OCI-LY7 (cell line): ENCODE results near the gene SGMS2. TPM values are rescaled to one million over a fixed set of nuclear protein-coding genes. Genes with fewer than 3 reads are reported as not detected.

Source experiments
- BruUV-seq: library from RNA; stranded (reverse); fragments of 400-500 nt; replicated peaks from 2 replicates; lab custom pipeline; 2021; lab: Mats Ljungman, UMichigan
- CTCF ChIA-PET: fragments of 300-600 bp; sonication (Branson Sonifier 250); formaldehyde crosslinking; loops from one replicate; lab custom pipeline; 2022; ENCODE audit warnings: antibody characterized with exemption; ENCODE audit not compliant: unreplicated experiment; lab: Charles Lee
- POLR2A ChIA-PET: fragments of 300-600 bp; sonication (Branson Sonifier 250); formaldehyde crosslinking; loops from one replicate; lab custom pipeline; 2022; ENCODE audit warnings: antibody characterized with exemption; lab: Charles Lee
- DNase-seq: peaks from one replicate; pipeline ENCODE4 v3.0.0-alpha.2; 2015; ENCODE audit warnings: low spot score
- H2AFZ ChIP-seq: fragments of 200-600 bp; sonication (generic), shearing (Covaris generic); 2 replicates; pipeline ENCODE4 v1.6.1; 2014; ENCODE audit warnings: mild to moderate bottlenecking, antibody characterized with exemption, low read length, moderate library complexity
- H3K27ac ChIP-seq: fragments of 200-600 bp; sonication (generic); 2 replicates; pipeline ENCODE4 v1.5.1; 2014; ENCODE audit warnings: mixed run types, low read depth, mild to moderate bottlenecking, moderate library complexity, low read length, inconsistent platforms; ENCODE audit not compliant: poor library complexity, severe bottlenecking
- H3K36me3 ChIP-seq: fragments of 200-600 bp; sonication (generic); 2 replicates; pipeline ENCODE4 v1.6.1; 2014; ENCODE audit warnings: mild to moderate bottlenecking, antibody characterized with exemption, low read length, moderate library complexity, mixed read lengths; ENCODE audit not compliant: insufficient read depth
- H3K4me1 ChIP-seq: fragments of 200-600 bp; sonication (generic); 2 replicates; pipeline ENCODE4 v1.5.1; 2014; ENCODE audit warnings: mild to moderate bottlenecking, low read length; ENCODE audit not compliant: insufficient read depth, poor library complexity, severe bottlenecking
- H3K4me2 ChIP-seq: fragments of 200-600 bp; sonication (generic); 2 replicates; pipeline ENCODE4 v1.6.1; 2014; ENCODE audit warnings: mild to moderate bottlenecking, low read length
- H3K4me3 ChIP-seq: fragments of 200-600 bp; sonication (generic); 2 replicates; pipeline ENCODE4 v1.5.1; 2014; ENCODE audit warnings: mild to moderate bottlenecking, low read depth, low read length; ENCODE audit not compliant: poor library complexity, severe bottlenecking
- H3K79me2 ChIP-seq: fragments of 200-600 bp; sonication (generic); 2 replicates; pipeline ENCODE4 v1.6.1; 2016; ENCODE audit warnings: low read depth, mild to moderate bottlenecking, low read length, moderate library complexity, mixed read lengths; ENCODE audit not compliant: insufficient read depth
- H3K9me2 ChIP-seq: fragments of 200-600 bp; sonication (generic); 2 replicates; pipeline ENCODE4 v1.6.1; 2016; ENCODE audit warnings: mild to moderate bottlenecking, low read length, mixed read lengths; ENCODE audit not compliant: insufficient read depth
- H3K9me3 ChIP-seq: fragments of 200-600 bp; sonication (generic); 2 replicates; pipeline ENCODE4 v1.6.1; 2014; ENCODE audit warnings: mild to moderate bottlenecking, mixed run types, low read length, mixed read lengths
- H4K20me1 ChIP-seq: fragments of 200-600 bp; sonication (generic); 2 replicates; pipeline ENCODE4 v1.6.1; 2014; ENCODE audit warnings: mild to moderate bottlenecking, antibody characterized with exemption, low read length, moderate library complexity, mixed read lengths; ENCODE audit not compliant: insufficient read depth
- CTCF ChIP-seq: fragments of 200-600 bp; sonication (generic); conservative IDR thresholded peaks from 2 replicates; pipeline ENCODE4 v1.5.1; 2014; ENCODE audit warnings: mild to moderate bottlenecking, antibody characterized with exemption, low read length, moderate library complexity, mixed read lengths
- EZH2phosphoT487 ChIP-seq: fragments of 200-600 bp; sonication (generic); IDR thresholded peaks from 2 replicates; pipeline ENCODE4 v1.6.1; 2018; ENCODE audit warnings: low read depth, borderline replicate concordance, mild to moderate bottlenecking, mixed run types, antibody characterized with exemption, low read length, moderate library complexity, mixed read lengths
- intact Hi-C: fragments of 100-400 bp; cut with micrococcal nuclease; formaldehyde crosslinking; loops from one replicate; pipeline ENCODE4 v1.10.0; 2022; ENCODE audit not compliant: unreplicated experiment
- total RNA-seq, 2 experiments: library from RNA; depleted of rRNA in 1 of 2; stranded (reverse); fragments of >200 nt in 1 of 2; shearing (Covaris generic) in 1 of 2; gene quantifications; 2 replicates each; pipeline ENCODE4 v1.2.3, GENCODE V29; 2014 to 2022

SGMS2 gene
- total RNA-seq, 2 experiments from 2014 or later, result not detected

GRCh38 chr4:107915220-107915619, 90.5 kb downstream of the SGMS2 start:
- H3K36me3 ChIP-seq, result no peaks in the 10 kb centered on the region
- H3K9me3 ChIP-seq, result peaks cover 7% of the 10 kb centered on the region; the same call in 1 of the 2 replicates
- no peak overlapping the region for H3K4me3 ChIP-seq
- BruUV-seq, result no TSS peak
- no peak for DNase-seq
- no peaks in the 10 kb centered on the region for H3K79me2 ChIP-seq
- TF ChIP-seq EZH2phosphoT487 (no peak), CTCF (no peak)
- H3K27ac ChIP-seq, result no peak overlapping the region
- no peak overlapping the region for H2AFZ ChIP-seq
- POLR2A ChIA-PET, result no interaction called here
- no peaks in the 10 kb centered on the region for H3K9me2 ChIP-seq
- CTCF ChIA-PET, result no interaction called here
- H4K20me1 ChIP-seq, result no peaks in the 10 kb centered on the region
- no peak overlapping the region for H3K4me2 ChIP-seq
- no peaks in the 10 kb centered on the region for H3K4me1 ChIP-seq
- intact Hi-C loops, result no loop called here

GRCh38 chr4:107916623-107917022, 91.9 kb downstream of the SGMS2 start:
- intact Hi-C loops, result no loop called here
- no peak overlapping the region for H3K4me2 ChIP-seq
- no peaks in the 10 kb centered on the region for H3K4me1 ChIP-seq
- DNase-seq, result no peak
- H2AFZ ChIP-seq, result no peak overlapping the region
- H3K27ac ChIP-seq, result no peak overlapping the region
- CTCF ChIA-PET, result no interaction called here
- no peaks in the 10 kb centered on the region for H3K79me2 ChIP-seq
- TF ChIP-seq EZH2phosphoT487 (no peak), CTCF (no peak)
- POLR2A ChIA-PET, result interaction anchor here (1.0 kb wide), 1 partner anchor 30 kb away, joined by 3 read pairs; no protein-coding TSS in a partner anchor
- BruUV-seq, result no TSS peak
- no peaks in the 10 kb centered on the region for H4K20me1 ChIP-seq
- H3K4me3 ChIP-seq, result no peak overlapping the region
- no peaks in the 10 kb centered on the region for H3K9me2 ChIP-seq
- peaks cover 7% of the 10 kb centered on the region; the same call in 1 of the 2 replicates for H3K9me3 ChIP-seq
- no peaks in the 10 kb centered on the region for H3K36me3 ChIP-seq

- no peaks in the 10 kb centered on the region for H3K9me2 ChIP-seq
- H3K79me2 ChIP-seq, result no peaks in the 10 kb centered on the region
- no peak overlapping the region for H2AFZ ChIP-seq
- intact Hi-C loops, result no loop called here
- CTCF ChIA-PET, result no interaction called here
- H4K20me1 ChIP-seq, result no peaks in the 10 kb centered on the region
- H3K27ac ChIP-seq, result no peak overlapping the region
- POLR2A ChIA-PET, result no interaction called here
- no peak overlapping the region for H3K4me3 ChIP-seq
- peaks cover 7% of the 10 kb centered on the region; the same call in 1 of the 2 replicates for H3K9me3 ChIP-seq
- no peak overlapping the region for H3K4me2 ChIP-seq
- TF ChIP-seq CTCF (no peak), EZH2phosphoT487 (no peak)
- no peaks in the 10 kb centered on the region for H3K4me1 ChIP-seq
- BruUV-seq, result no TSS peak
- DNase-seq, result no peak
- H3K36me3 ChIP-seq, result no peaks in the 10 kb centered on the region
These were observed 92.8 kb downstream of the SGMS2 start for GRCh38 chr4:107917500-107917899.
